GM21390 (cell line): ENCODE measurements around the gene CYP39A1.

Experiments used
- ATAC-seq: cut with Tn5 transposase; IDR thresholded peaks from one replicate; pipeline ENCODE4 v1.9.1; 2021; ENCODE audit not compliant: unreplicated experiment

Gene CYP39A1

GRCh38 chr6:46592740-46593139 lies 59.9 kb downstream of the CYP39A1 start:
- no peak for ATAC-seq

GRCh38 chr6:46592046-46592445 lies 60.6 kb downstream of the CYP39A1 start:
- no peak for ATAC-seq

- ATAC-seq, result no peak
These were observed 61.9 kb downstream of the CYP39A1 start for GRCh38 chr6:46590765-46591164.

GRCh38 chr6:46586906-46587305 lies 65.7 kb downstream of the CYP39A1 start:
- no peak for ATAC-seq

- no peak for ATAC-seq
These were observed 68.0 kb downstream of the CYP39A1 start for GRCh38 chr6:46584586-46584985.

- ATAC-seq, result no peak
These were observed 68.9 kb downstream of the CYP39A1 start for GRCh38 chr6:46583721-46584120.

GRCh38 chr6:46583081-46583480 lies 69.5 kb downstream of the CYP39A1 start:
- ATAC-seq, result no peak

- no peak for ATAC-seq
These were observed 71.0 kb downstream of the CYP39A1 start for GRCh38 chr6:46581459-46582177.

GRCh38 chr6:46575530-46575929 lies 77.1 kb downstream of the CYP39A1 start:
- no peak for ATAC-seq

GRCh38 chr6:46573140-46573539 lies 79.5 kb downstream of the CYP39A1 start:
- ATAC-seq, result no peak

GRCh38 chr6:46565531-46565930 lies 87.1 kb downstream of the CYP39A1 start:
- no peak for ATAC-seq

GRCh38 chr6:46563924-46564323 lies 88.7 kb downstream of the CYP39A1 start:
- ATAC-seq, result no peak

- ATAC-seq, result no peak
These were observed 96.6 kb downstream of the CYP39A1 start for GRCh38 chr6:46556053-46556452.

- ATAC-seq, result no peak
These were observed 97.5 kb downstream of the CYP39A1 start for GRCh38 chr6:46555129-46555528.

GRCh38 chr6:46549155-46549554 lies 103.5 kb downstream of the CYP39A1 start:
- no peak for ATAC-seq

- no peak for ATAC-seq
These were observed 111.1 kb downstream of the CYP39A1 start for GRCh38 chr6:46541556-46541955.

- no peak for ATAC-seq
These were observed 112.8 kb downstream of the CYP39A1 start for GRCh38 chr6:46539866-46540265.

- ATAC-seq, result no peak
These were observed 113.7 kb downstream of the CYP39A1 start for GRCh38 chr6:46538800-46539480.

GRCh38 chr6:46530896-46531295 lies 121.7 kb downstream of the CYP39A1 start:
- no peak for ATAC-seq

GRCh38 chr6:46528961-46529750 lies 123.5 kb downstream of the CYP39A1 start:
- ATAC-seq, result no peak

- no peak for ATAC-seq
These were observed 126.0 kb downstream of the CYP39A1 start for GRCh38 chr6:46526607-46527006.

GRCh38 chr6:46525583-46525982 lies 127.0 kb downstream of the CYP39A1 start:
- no peak for ATAC-seq
